OCI-LY3 (cell line): ENCODE results near the gene STAU1.

Experiments
- H2AFZ ChIP-seq: fragments of 200-600, 300-600 bp; shearing (Covaris generic); 2 replicates; pipeline ENCODE4 v1.6.0; 2014; ENCODE audit warnings: antibody characterized with exemption, low read depth, low read length
- H3K27ac ChIP-seq: fragments of 200-600, 300-600 bp; sonication (generic); 2 replicates; pipeline ENCODE4 v1.5.1; 2014; ENCODE audit warnings: mild to moderate bottlenecking, low read length, moderate library complexity, mixed read lengths
- H3K27me3 ChIP-seq: fragments of 200-600, 300-600 bp; sonication (generic); 2 replicates; pipeline ENCODE4 v1.6.1; 2014; ENCODE audit warnings: low read depth, low read length, mixed read lengths
- H3K36me3 ChIP-seq: fragments of 200-600, 300-600 bp; sonication (generic); replicated peaks from 2 replicates; pipeline ENCODE3; 2014; ENCODE audit warnings: low read depth, low read length, mixed read lengths
- H3K4me1 ChIP-seq: fragments of 300-600, 200-600 bp; sonication (generic); 2 replicates; pipeline ENCODE4 v1.6.1; 2014; ENCODE audit warnings: low read length, mixed read lengths
- H3K4me2 ChIP-seq: fragments of 200-600, 300-600 bp; sonication (generic); 2 replicates; pipeline ENCODE4 v1.6.1; 2014; ENCODE audit warnings: low read length, mixed read lengths
- H3K4me3 ChIP-seq: fragments of 300-600, 200-600 bp; sonication (generic); 2 replicates; pipeline ENCODE4 v1.5.1; 2014; ENCODE audit warnings: antibody characterized with exemption, mild to moderate bottlenecking, low read length, moderate library complexity
- H3K79me2 ChIP-seq: fragments of 300-600, 200-600 bp; shearing (Covaris generic); 2 replicates; pipeline ENCODE4 v1.6.1; 2014; ENCODE audit warnings: mild to moderate bottlenecking, low read length, mixed read lengths
- H3K9ac ChIP-seq: fragments of 300-600, 200-600 bp; shearing (Covaris generic); 2 replicates; pipeline ENCODE4 v1.6.0; 2014; ENCODE audit warnings: mild to moderate bottlenecking, low read length, moderate library complexity
- H3K9me3 ChIP-seq: fragments of 200-600, 300-600 bp; shearing (Covaris generic); 2 replicates; pipeline ENCODE4 v1.6.1; 2014; ENCODE audit warnings: low read length, mixed read lengths; ENCODE audit not compliant: insufficient read depth
- H4K20me1 ChIP-seq: fragments of 200-600, 300-600 bp; sonication (generic); 2 replicates; pipeline ENCODE4 v1.6.1; 2016; ENCODE audit warnings: low read length, mixed read lengths; ENCODE audit not compliant: insufficient read depth
- CTCF ChIP-seq: fragments of 200-600, 300-600 bp; sonication (generic); IDR thresholded peaks from 2 replicates; pipeline ENCODE4 v1.5.1; 2014; ENCODE audit warnings: antibody characterized with exemption, low read length, low read depth
- EZH2phosphoT487 ChIP-seq: fragments of 200-600 bp; shearing (Covaris generic); IDR thresholded peaks from 2 replicates; pipeline ENCODE4 v1.6.1; 2018; ENCODE audit warnings: antibody characterized with exemption, mixed run types, low read depth

Gene STAU1

DNA sequence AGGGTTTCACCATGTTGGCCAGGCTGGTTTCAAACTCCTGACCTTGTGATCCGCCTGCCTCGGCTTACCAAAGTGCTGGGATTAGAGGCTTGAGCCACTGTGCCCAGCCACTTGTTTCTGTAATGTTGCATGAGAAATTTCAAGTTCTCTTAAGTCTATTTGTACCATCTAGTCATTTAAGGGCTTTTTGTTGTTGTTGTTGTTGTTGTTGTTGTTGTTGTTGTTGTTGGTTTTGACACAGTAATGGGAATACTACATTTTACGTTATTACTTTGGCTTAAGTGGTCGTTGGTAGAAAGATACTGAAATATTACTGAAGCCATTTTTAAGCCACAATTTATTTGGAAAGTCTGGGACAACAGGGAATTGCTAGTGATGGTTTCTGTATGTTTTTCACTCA is 90.0 kb downstream of the STAU1 start:
- Histone ChIP-seq H3K9me3 (no peaks in the 10 kb centered on the region), H4K20me1 (0 out of 2 replicates have a peak, but pooled peaks cover 3% of the 10 kb centered on the region), H3K79me2 (peaks cover 66% of the 10 kb centered on the region), H3K4me1 (peaks cover 7% of the 10 kb centered on the region; the same call in 1 of the 2 replicates), H3K36me3 (peaks cover 76% of the 10 kb centered on the region), H3K27me3 (no peaks in the 10 kb centered on the region), H3K27ac (no peak overlapping the region), H3K4me2 (no peak overlapping the region), H3K9ac (no peak overlapping the region), H3K4me3 (no peak overlapping the region), H2AFZ (no peak overlapping the region)
- TF ChIP-seq EZH2phosphoT487, result no peak
- no peak for TF ChIP-seq CTCF

DNA sequence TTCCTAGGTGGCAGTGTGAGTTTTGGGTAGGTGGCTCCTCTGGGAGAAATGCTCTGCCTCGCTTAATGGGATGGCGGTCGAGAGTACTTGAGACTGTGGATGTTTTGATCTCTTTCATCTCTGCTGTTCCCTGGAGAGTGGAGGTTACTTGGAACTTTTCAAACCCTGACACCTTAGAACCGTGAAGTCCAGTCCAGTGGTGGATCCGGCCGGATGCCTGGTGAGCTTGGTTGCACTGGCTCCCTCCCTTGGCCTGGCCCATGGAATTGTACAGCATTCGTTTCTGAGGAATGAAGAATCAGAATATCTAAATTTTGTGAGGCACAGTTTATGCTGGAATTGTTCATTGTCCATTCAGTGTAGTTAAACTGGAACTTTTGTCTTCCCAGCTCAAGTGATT is 91.0 kb downstream of the STAU1 start:
- Histone ChIP-seq H3K4me1 (peaks cover 7% of the 10 kb centered on the region; the same call in 1 of the 2 replicates), H3K27me3 (no peaks in the 10 kb centered on the region), H3K9ac (no peak overlapping the region), H2AFZ (no peak overlapping the region), H3K4me3 (no peak overlapping the region), H3K4me2 (no peak overlapping the region), H3K27ac (no peak overlapping the region), H3K9me3 (no peaks in the 10 kb centered on the region), H3K36me3 (peaks cover 75% of the 10 kb centered on the region), H3K79me2 (peaks cover 69% of the 10 kb centered on the region), H4K20me1 (0 out of 2 replicates have a peak, but pooled peaks cover 3% of the 10 kb centered on the region)
- TF ChIP-seq CTCF (no peak), EZH2phosphoT487 (no peak)

DNA sequence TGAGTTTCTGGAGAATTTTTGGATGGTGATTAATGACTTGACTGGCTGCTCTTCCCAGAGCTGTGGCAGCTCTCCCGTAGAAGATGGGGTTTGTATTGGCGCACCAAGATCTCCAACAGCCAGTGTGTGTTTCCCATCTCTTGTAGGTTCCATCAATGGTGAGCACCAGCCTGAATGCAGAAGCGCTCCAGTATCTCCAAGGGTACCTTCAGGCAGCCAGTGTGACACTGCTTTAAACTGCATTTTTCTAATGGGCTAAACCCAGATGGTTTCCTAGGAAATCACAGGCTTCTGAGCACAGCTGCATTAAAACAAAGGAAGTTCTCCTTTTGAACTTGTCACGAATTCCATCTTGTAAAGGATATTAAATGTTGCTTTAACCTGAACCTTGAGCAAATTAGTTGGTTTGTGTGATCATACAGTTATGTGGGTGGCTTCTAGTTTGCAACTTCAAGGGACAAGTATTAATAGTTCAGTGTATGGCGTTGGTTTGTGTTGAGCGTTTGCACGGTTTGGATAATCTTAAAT is 91.9 kb downstream of the STAU1 start:
- H3K36me3 ChIP-seq, result peaks cover 75% of the 10 kb centered on the region
- H3K27ac ChIP-seq, result no peak overlapping the region
- H3K4me2 ChIP-seq, result no peak overlapping the region
- H3K9me3 ChIP-seq, result no peaks in the 10 kb centered on the region
- H3K27me3 ChIP-seq, result no peaks in the 10 kb centered on the region
- TF ChIP-seq CTCF (no peak), EZH2phosphoT487 (no peak)
- H3K4me1 ChIP-seq, result peaks cover 7% of the 10 kb centered on the region; the same call in 1 of the 2 replicates
- H3K79me2 ChIP-seq, result peaks cover 64% of the 10 kb centered on the region
- H3K9ac ChIP-seq, result no peak overlapping the region
- H3K4me3 ChIP-seq, result no peak overlapping the region
- H4K20me1 ChIP-seq, result 0 out of 2 replicates have a peak, but pooled peaks cover under 1% of the 10 kb centered on the region
- no peak overlapping the region for H2AFZ ChIP-seq

DNA sequence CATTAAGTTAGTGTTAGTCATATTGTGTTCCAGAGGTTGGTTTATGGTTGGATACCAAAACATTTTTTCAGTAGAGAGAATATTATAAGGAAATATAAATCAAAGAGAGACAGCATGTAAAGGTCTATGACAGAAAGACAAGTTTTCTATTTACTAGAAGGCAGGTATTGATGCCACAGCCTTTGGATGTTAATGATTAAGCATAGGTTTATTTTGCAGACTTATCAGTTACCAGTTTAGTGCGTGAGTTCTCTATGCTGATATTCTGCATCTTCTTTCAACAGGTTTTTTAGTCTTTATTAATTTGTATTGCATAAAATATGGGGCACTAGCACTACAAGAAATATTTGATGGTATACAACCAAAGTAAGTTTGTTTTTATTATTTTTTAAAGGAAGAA is 96.4 kb downstream of the STAU1 start:
- Histone ChIP-seq H4K20me1 (no peaks in the 10 kb centered on the region), H3K4me2 (no peak overlapping the region), H3K27me3 (no peaks in the 10 kb centered on the region), H3K4me1 (no peaks in the 10 kb centered on the region), H3K36me3 (peaks cover 83% of the 10 kb centered on the region), H3K27ac (no peak overlapping the region), H3K79me2 (peaks cover 32% of the 10 kb centered on the region), H2AFZ (no peak overlapping the region), H3K9ac (no peak overlapping the region), H3K4me3 (no peak overlapping the region), H3K9me3 (no peaks in the 10 kb centered on the region)
- TF ChIP-seq CTCF (no peak), EZH2phosphoT487 (no peak)
